Neural progenitor cell (in vitro differentiated cells): ENCODE results near the gene C19orf81. TPM values are rescaled to one million over a fixed set of nuclear protein-coding genes. Genes with fewer than 3 reads are reported as not detected.

ENCODE experiments used
- DNase-seq: peaks from one replicate; pipeline ENCODE4 v3.0.0-alpha.2; 2016; ENCODE audit warnings: low spot score
- H2AFZ ChIP-seq: fragments of 200-600 bp; sonication (generic); replicated peaks from 2 replicates; pipeline ENCODE4 v1.6.1; 2016; ENCODE audit warnings: antibody characterized with exemption
- H3F3A ChIP-seq: fragments of 200-600 bp; sonication (generic); 2 replicates; pipeline ENCODE4 v1.6.1; 2016; ENCODE audit warnings: antibody characterized with exemption, low read depth
- H3K27ac ChIP-seq: fragments of 200-600 bp; sonication (generic); 2 replicates; pipeline ENCODE4 v1.5.1; 2016; ENCODE audit warnings: mild to moderate bottlenecking
- H3K27me3 ChIP-seq: fragments of 200-600 bp; sonication (generic); 2 replicates; pipeline ENCODE4 v1.6.1; 2016; ENCODE audit warnings: mild to moderate bottlenecking, moderate library complexity
- H3K36me3 ChIP-seq: fragments of 200-600 bp; sonication (generic); 2 replicates; pipeline ENCODE4 v1.5.1; 2016
- H3K4me1 ChIP-seq: fragments of 200-600 bp; sonication (generic); 2 replicates; pipeline ENCODE4 v1.6.1; 2016; ENCODE audit warnings: mixed run types
- H3K4me2 ChIP-seq: fragments of 200-600 bp; sonication (generic); 2 replicates; pipeline ENCODE4 v1.6.1; 2016
- H3K4me3 ChIP-seq: fragments of 200-600 bp; sonication (generic); 2 replicates; pipeline ENCODE4 v1.5.1; 2016
- H3K79me2 ChIP-seq: fragments of 200-600 bp; sonication (generic); 2 replicates; pipeline ENCODE4 v1.6.1; 2016; ENCODE audit warnings: low read depth
- H3K9ac ChIP-seq: fragments of 200-600 bp; sonication (generic); 2 replicates; pipeline ENCODE4 v1.6.1; 2016
- H3K9me3 ChIP-seq: fragments of 200-600 bp; sonication (generic); 2 replicates; pipeline ENCODE4 v1.5.1; 2016; ENCODE audit warnings: low read depth
- H4K20me1 ChIP-seq: fragments of 200-600 bp; sonication (generic); 2 replicates; pipeline ENCODE4 v1.6.1; 2016; ENCODE audit warnings: low read depth
- H3K27ac Mint-ChIP-seq: 3 replicates; pipeline ENCODE4 v1.8.0; 2021; ENCODE audit warnings: mixed read lengths
- H3K27me3 Mint-ChIP-seq: 2 replicates; pipeline ENCODE4 v1.8.0; 2022; ENCODE audit warnings: low read depth, mild to moderate bottlenecking, inconsistent platforms, moderate library complexity, mixed read lengths; ENCODE audit not compliant: insufficient read depth
- H3K36me3 Mint-ChIP-seq: 3 replicates; pipeline ENCODE4 v1.8.0; 2021; ENCODE audit warnings: mixed read lengths
- H3K4me1 Mint-ChIP-seq: 3 replicates; pipeline ENCODE4 v1.8.0; 2021; ENCODE audit warnings: mixed read lengths
- H3K4me3 Mint-ChIP-seq: 3 replicates; pipeline ENCODE4 v1.8.0; 2021; ENCODE audit warnings: mild to moderate bottlenecking, moderate library complexity, mixed read lengths
- H3K9me3 Mint-ChIP-seq: 3 replicates; pipeline ENCODE4 v1.8.0; 2020; ENCODE audit warnings: mixed read lengths
- CTCF ChIP-seq: fragments of 200-600 bp; sonication (generic); IDR thresholded peaks from 2 replicates; pipeline ENCODE4 v1.5.1; 2017; ENCODE audit warnings: antibody characterized with exemption, mild to moderate bottlenecking
- EZH2 ChIP-seq: fragments of 200-600 bp; sonication (generic); IDR thresholded peaks from 2 replicates; pipeline ENCODE4 v1.6.1; 2017; ENCODE audit warnings: antibody characterized with exemption, mild to moderate bottlenecking, moderate library complexity
- EZH2phosphoT487 ChIP-seq: fragments of 200-600 bp; sonication (generic); IDR thresholded peaks from 2 replicates; pipeline ENCODE4 v1.6.1; 2017; ENCODE audit warnings: antibody characterized with exemption
- total RNA-seq: library from RNA; depleted of rRNA; stranded (reverse); fragments of >200 nt; gene quantifications from 2 replicates; pipeline ENCODE4 v1.2.3, GENCODE V29; 2015; ENCODE audit warnings: low replicate concordance

C19orf81 gene
- total RNA-seq, 1 donor from 2014 or later, result 1.3 TPM

- no peaks in the 10 kb centered on the region for H3K36me3 ChIP-seq
- H3K4me3 ChIP-seq, result no peak overlapping the region
- peaks cover 23% of the 10 kb centered on the region for H4K20me1 ChIP-seq
- Mint-ChIP-seq H3K27ac (no peak overlapping the region), H3K27me3 (peaks cover 30% of the 10 kb centered on the region), H3K36me3 (peaks cover 14% of the 10 kb centered on the region), H3K4me1 (peaks cover 12% of the 10 kb centered on the region), H3K9me3 (no peaks in the 10 kb centered on the region), H3K4me3 (no peak overlapping the region)
- H3K79me2 ChIP-seq, result no peaks in the 10 kb centered on the region
- H3K9ac ChIP-seq, result no peak overlapping the region
- H2AFZ ChIP-seq, result no peak overlapping the region
- no peak overlapping the region for H3K4me2 ChIP-seq
- no peak overlapping the region for H3K27ac ChIP-seq
- no peaks in the 10 kb centered on the region for H3K9me3 ChIP-seq
- H3K4me1 ChIP-seq, result peaks cover 1% of the 10 kb centered on the region
- TF ChIP-seq EZH2phosphoT487, result no peak
- TF ChIP-seq EZH2, result no peak
- TF ChIP-seq CTCF, result no peak
- H3K27me3 ChIP-seq, result peaks cover 100% of the 10 kb centered on the region
- DNase-seq, result no peak
- H3F3A ChIP-seq, result no peaks in the 10 kb centered on the region
Measured at GRCh38 chr19:50690439-50690838, 41.2 kb downstream of the C19orf81 start.

GRCh38 chr19:50693064-50693975, 44.1 kb downstream of the C19orf81 start:
- H3K9me3 Mint-ChIP-seq, result no peaks in the 10 kb centered on the region
- peaks cover 35% of the 10 kb centered on the region for H3K27me3 Mint-ChIP-seq
- H3K79me2 ChIP-seq, result no peaks in the 10 kb centered on the region
- H3K36me3 Mint-ChIP-seq, result peaks cover 6% of the 10 kb centered on the region
- peaks cover 4% of the 10 kb centered on the region for H3K4me1 ChIP-seq
- no peaks in the 10 kb centered on the region for H3F3A ChIP-seq
- H4K20me1 ChIP-seq, result peaks cover 32% of the 10 kb centered on the region
- no peak overlapping the region for H2AFZ ChIP-seq
- no peaks in the 10 kb centered on the region for H3K9me3 ChIP-seq
- H3K27me3 ChIP-seq, result peaks cover 100% of the 10 kb centered on the region
- H3K27ac Mint-ChIP-seq, result no peak overlapping the region
- H3K27ac ChIP-seq, result no peak overlapping the region
- TF ChIP-seq EZH2 (peak; percentile 27), CTCF (no peak)
- peaks cover 14% of the 10 kb centered on the region for H3K4me1 Mint-ChIP-seq
- H3K4me2 ChIP-seq, result peak overlapping the region; percentile 52
- H3K9ac ChIP-seq, result no peak overlapping the region
- peak overlapping the region; percentile 80 for H3K4me3 Mint-ChIP-seq
- no peak overlapping the region for H3K4me3 ChIP-seq
- no peaks in the 10 kb centered on the region for H3K36me3 ChIP-seq
- peak; percentile 39 for DNase-seq

GRCh38 chr19:50694815-50695145, 45.5 kb downstream of the C19orf81 start:
- TF ChIP-seq CTCF (no peak), EZH2phosphoT487 (peak; percentile 42), EZH2 (peak; percentile 42)
- peak overlapping the region; percentile 24 for H3K4me3 ChIP-seq
- peak overlapping the region; percentile 45 for H3K4me2 ChIP-seq
- Mint-ChIP-seq H3K4me1 (peaks cover 14% of the 10 kb centered on the region), H3K36me3 (peaks cover 4% of the 10 kb centered on the region), H3K4me3 (no peak overlapping the region), H3K27me3 (peaks cover 35% of the 10 kb centered on the region), H3K9me3 (no peaks in the 10 kb centered on the region), H3K27ac (no peak overlapping the region)
- H3K27ac ChIP-seq, result no peak overlapping the region
- H3K9ac ChIP-seq, result no peak overlapping the region
- H3F3A ChIP-seq, result no peaks in the 10 kb centered on the region
- no peaks in the 10 kb centered on the region for H3K9me3 ChIP-seq
- peaks cover 100% of the 10 kb centered on the region for H3K27me3 ChIP-seq
- H2AFZ ChIP-seq, result no peak overlapping the region
- no peaks in the 10 kb centered on the region for H3K79me2 ChIP-seq
- peaks cover 32% of the 10 kb centered on the region for H4K20me1 ChIP-seq
- no peaks in the 10 kb centered on the region for H3K36me3 ChIP-seq
- no peak for DNase-seq
- peaks cover 4% of the 10 kb centered on the region for H3K4me1 ChIP-seq
